ENCODE results near the gene EGFR.

EGFR gene

DNA sequence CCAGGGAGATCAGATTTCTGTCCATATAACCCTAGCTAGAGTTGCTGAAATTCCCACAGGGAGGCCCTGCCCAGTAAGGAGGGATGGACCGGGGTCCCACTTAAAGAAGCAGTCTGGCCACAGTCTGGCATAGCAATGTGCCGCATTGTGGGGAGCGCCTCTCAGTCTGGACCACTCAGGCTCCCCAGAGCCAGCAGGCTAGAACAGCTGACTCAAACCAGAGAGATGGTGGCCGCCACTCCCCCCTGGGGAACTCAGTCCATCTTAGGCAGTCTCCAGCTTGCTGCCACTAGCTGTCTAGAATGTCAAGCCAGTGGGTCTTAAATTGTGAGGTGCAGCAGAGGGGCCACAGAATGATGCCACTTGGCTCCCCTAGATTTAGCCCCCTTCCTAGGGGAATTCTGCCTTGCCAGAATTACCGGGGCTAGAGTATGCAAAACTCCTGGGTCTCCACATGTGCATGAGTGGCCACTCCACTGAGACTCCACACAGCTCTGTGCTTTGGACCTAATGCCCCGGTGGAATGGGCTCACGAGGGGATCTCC is 213.0 kb downstream of the EGFR start:
- no peak for ATAC-seq

- ATAC-seq = no peak
Measured at GRCh38 chr7:55233001-55233400, 214.2 kb downstream of the EGFR start.

- ATAC-seq = no peak
Measured at GRCh38 chr7:55234408-55234807, 215.6 kb downstream of the EGFR start.

DNA sequence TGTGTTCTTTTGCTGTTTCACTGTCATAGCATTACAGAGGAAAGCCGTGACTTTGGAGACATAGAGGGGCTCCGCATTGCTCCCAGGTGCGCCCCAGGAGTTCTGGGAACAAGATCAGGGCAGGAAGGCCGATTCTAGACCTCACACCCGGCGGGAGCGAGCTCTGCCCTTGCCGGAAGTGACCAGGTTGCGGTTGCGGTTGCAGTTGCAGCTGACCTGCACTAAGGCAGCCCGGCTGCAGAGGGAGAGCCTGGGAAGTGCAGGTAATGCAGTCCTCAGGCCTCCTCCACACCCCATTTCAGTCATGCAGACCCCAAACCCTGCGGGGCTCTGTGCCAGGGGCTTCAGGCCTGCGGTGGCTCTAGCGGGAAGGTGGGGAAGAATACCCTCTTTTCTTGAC is 216.3 kb downstream of the EGFR start:
- ATAC-seq = no peak

DNA sequence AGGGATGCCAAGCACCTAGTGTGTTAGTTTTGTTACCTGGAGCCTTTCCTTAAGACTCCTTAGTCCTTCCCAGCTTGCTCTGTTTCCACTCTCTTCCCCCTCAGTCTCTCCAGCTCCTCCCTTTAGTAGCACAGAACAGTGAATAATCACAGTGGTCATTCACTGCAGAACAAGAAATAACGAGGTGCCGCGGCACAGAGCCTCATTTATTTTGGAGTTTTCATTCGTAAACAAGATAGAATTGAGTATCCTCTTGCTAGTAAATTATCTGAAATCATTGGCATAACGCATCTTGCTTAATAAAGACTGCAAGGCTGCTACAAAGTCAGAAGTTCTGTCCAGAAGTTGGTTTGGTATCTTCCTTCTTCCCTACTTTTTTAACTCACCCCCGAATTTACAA is 217.0 kb downstream of the EGFR start:
- no peak for ATAC-seq

DNA sequence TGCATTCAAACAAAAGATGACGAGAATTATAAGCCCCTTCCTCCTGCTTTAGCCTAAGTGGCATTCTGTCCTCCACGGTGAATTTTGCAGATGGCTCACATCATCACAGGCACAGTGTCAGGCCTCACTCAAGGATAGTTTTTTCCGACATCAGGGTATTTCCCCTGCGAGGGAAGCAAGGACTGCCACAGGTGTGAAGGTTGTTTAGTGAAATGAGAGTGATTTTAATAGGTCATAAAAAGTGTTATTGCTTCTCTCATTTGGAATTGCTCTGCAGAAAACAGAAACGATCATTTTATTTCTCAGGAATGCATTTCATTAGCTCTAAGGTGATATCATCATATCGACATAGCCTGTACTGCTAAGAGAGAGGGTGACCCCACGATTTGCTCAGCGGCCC is 217.7 kb downstream of the EGFR start:
- ATAC-seq = no peak

DNA sequence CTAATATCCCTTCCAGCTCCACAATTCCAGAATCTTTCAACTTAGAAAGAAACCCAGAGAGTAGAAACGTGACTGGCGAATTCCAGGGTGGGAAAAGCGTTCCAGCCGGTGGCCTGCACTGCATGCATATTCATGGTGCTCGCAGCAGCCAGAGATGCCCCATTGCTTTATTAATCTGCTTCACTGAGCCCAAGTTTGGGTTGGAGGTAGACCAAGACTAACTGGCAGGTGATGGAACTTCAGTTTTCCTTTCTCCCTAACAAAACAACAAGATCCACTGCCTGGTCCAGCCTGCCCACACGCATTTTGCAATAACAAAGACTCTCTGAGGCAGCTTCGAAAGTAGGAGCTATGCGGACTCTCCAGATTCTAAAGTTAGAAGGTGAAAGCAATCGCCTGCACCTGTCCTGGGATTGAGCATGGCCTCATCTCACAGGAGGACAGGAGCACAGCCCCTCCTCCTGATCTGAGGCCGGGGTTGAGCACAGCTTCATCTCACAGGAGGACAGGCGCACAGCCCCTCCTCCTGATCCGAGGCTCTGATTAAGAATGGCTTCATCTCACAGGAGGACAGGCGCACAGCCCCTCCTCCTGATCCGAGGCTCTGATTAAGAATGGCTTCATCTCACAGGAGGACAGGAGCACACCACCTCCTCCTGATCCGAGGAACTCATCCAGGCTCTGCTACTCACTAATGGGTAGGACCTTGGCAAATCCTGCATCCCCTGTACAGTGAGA is 218.5 kb downstream of the EGFR start:
- ATAC-seq = no peak

DNA sequence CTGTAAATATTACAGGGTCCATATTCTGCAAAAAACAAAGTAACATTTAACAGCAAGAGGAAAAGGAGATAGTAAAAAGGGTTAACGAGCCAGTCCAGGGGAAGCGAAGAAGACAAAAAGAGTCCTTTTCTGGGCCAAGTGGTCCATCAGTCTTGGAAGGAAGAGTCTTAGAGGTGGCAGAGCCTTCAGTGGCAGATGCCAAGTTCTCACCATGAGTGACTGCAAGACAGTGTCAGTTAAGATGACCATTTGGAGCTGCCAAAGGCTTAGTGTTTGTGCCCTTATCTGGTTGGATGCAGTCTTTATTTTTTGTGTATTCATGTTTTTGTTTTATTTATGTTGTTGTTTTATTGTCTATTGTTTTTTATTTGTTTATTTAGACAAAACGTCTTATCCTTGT is 220.6 kb downstream of the EGFR start:
- no peak for ATAC-seq

DNA sequence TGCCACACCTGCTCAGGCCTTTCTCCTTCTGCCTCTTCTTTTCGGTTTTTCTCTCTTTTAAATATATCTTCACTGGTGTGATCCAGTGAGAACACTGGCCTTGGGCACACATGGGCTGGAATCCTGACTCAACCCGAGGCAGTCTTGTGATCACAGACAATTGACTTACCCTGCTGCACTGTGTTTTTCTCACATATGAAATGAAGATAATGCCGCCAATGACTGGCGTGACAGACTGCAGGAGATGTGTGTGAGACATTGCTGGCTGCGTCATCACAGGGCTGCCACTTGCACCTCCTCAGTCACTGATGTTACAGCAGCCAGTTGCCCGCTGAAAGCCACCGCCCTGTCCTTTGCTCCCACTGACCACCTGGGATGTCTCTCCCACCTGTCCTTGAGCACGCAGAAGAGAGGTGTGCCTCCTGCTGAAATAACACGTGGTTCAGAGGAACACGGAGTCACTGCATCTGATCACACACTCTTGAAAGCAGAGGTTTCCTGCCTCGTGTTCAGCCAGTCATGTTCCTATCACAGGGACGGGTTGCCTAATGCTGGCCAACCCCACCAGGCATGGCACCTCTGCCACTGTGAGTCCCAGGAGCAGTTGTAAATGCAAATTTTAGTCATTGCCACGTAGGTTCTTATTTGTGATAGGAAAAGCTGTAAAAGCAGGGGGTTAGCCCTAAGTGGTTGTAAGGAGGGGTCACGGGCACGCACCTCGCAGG is 221.8 kb downstream of the EGFR start:
- ATAC-seq = no peak

GRCh38 chr7:55241958-55242357 is 223.1 kb downstream of the EGFR start:
- no peak for ATAC-seq

DNA sequence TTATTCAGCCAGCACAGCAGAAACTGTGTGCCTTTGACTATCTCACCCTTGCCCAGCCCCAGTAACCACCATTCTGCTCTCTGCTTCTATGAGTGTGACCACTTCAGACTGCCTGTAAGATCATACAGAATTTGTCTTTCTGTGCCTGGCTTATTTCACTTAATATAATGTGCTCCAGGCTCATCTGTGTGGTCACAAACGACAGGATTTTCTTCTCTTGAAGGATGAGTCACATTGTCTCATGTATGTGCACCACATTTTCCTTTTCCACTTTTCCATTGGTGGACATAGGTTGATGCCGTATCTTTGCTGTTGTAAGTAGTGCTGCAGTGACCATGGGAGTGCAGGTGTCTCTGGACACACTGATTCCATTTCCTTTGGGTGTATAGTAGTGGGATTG is 223.8 kb downstream of the EGFR start:
- no peak for ATAC-seq

GRCh38 chr7:55244006-55244745 is 225.4 kb downstream of the EGFR start:
- ATAC-seq = no peak

GRCh38 chr7:55245271-55245723 is 226.5 kb downstream of the EGFR start:
- ATAC-seq = no peak

- ATAC-seq = no peak
Measured at GRCh38 chr7:55246171-55246570, 227.4 kb downstream of the EGFR start.

GRCh38 chr7:55247428-55247827 is 228.6 kb downstream of the EGFR start:
- ATAC-seq = no peak

GRCh38 chr7:55248526-55248925 is 229.7 kb downstream of the EGFR start:
- no peak for ATAC-seq

DNA sequence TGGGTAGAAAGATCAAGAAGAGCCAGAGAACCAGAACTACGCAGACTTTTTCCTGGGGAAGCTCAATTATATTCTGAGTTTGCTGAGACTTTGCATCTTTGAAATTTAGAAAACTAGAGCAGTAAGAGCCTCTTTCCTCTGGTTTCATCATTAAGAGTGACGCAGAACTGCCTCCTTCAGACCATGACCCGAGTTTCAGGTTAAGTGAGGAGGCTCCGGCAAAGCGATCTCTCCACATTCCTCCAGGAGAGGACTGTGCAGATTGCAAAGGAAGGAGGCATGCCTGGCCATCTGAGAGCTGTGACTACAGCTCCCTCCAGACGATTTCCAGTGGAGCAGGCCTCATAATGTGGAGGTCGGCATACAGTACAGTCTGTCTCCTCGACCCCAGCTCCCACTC is 230.5 kb downstream of the EGFR start:
- ATAC-seq = no peak

DNA sequence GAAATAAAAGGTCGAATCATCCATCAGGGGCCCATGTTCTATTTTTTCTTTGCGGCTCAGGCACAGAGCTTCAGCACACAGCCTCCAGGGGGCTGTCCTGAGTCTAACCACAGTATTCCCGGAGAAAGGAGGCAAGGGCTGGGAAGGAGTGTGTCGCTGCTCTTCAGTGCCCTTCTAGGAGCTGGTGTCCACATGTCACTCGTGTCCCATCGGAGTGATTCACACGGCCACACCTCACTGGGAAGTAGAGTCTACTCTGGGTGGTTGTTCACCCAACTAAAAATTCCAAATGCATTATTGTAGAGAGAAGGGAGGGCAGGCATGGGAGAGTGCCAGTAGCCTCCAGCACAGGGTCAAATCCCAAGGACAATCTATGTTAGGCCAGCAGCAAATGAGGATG is 231.5 kb downstream of the EGFR start:
- no peak for ATAC-seq

DNA sequence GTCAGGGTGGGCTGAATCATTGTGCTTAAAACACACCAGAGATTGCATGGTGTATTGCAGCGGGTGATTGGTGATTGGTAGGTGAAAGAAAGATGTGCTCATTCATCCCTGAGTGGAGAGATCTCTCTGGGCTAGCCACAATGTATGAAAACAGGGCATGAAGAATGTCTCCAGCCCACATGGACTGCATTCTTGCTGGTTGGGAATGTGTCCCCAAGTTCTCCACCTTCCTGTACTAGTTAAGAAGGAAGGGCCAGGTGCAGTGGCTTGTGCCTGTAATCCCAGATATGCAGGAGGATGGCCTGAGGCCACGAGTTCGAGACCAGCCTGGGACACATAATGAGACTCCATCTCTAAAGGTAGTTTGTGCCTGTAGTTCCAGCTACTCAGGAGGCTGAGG is 232.5 kb downstream of the EGFR start:
- ATAC-seq = no peak

DNA sequence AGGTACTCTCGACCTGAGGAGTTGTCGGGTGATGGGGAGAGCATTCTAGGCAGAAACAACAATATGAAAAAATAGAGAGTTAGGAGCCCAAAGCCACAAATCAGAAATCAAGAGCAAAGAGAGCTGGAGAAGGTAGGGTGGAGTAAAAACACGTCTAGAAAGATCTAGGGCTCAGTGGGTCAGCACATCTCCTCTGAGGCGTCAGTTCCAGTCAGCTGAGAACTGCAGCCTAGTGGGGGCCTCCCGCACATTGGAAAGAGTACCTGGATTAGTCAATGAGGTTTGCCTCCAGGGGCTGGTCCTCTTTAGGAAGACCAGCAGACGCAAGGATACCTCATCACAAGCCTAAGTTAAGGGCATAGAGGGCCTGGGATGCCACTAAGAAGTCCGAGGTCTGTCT is 233.1 kb downstream of the EGFR start:
- ATAC-seq = no peak

- no peak for ATAC-seq
Measured at GRCh38 chr7:55252386-55252785, 233.6 kb downstream of the EGFR start.

DNA sequence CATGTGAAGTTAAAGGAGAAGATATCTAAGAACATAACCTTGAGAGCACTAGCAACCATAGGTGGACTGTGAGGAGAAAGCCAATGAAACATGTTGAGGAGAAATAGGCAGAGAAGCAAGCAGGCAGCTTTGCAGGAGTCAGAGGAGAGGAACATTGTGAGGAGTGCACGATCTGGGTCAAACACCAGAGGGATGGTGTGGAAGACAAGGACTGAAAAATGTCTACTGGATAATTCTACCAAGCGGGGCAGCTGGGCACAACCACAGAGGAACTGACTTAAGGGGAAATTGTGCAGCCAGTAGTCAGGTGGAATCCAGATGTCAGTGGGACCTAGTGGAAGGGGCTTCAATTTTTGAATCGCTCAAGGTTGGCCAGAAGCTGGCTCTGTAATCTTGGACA is 234.4 kb downstream of the EGFR start:
- ATAC-seq = no peak

DNA sequence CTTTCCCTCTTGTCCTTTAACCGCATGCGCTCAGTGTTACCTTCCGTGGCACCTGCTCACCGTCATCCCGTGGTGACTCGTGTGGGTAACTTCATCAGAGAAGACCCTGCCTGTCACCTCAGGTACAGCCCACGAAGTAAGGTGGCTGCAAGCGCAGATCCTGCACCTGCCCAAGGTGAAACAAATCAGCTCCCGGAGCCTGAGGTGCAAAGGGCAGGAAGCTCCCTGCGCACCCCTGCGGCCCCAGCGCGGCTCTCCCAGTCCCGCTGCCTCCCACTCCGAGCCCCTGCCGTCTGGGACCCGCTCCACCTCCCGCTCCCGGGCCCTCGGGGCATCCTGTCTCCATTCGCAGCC is 235.4 kb downstream of the EGFR start:
- no peak for ATAC-seq

All from activated CD4-positive, CD25-positive, alpha-beta regulatory T cell treated with anti-CD3 and anti-CD28 coated beads, Interleukin-2, amount 50 U/mL, for 24 hours (primary cell).